Loucy (cell line): ENCODE results near the gene GTF2A2.
A peak's percentile ranks its signal among the peaks of the same experiment; 100 is the strongest.

Experiments used
- H2AFZ ChIP-seq: fragments of 200-600 bp; sonication (generic); 2 replicates; pipeline ENCODE4 v1.6.0; 2016; ENCODE audit warnings: antibody characterized with exemption, mild to moderate bottlenecking, low read length, moderate library complexity
- H3F3A ChIP-seq: fragments of 200-600 bp; 2 replicates; pipeline ENCODE4 v1.6.0; 2016; ENCODE audit warnings: antibody characterized with exemption, low read depth, mild to moderate bottlenecking
- H3K27me3 ChIP-seq: fragments of 200-600 bp; sonication (generic); 2 replicates; pipeline ENCODE4 v1.6.1; 2014; ENCODE audit warnings: low read length, mild to moderate bottlenecking; ENCODE audit not compliant: insufficient read depth, poor library complexity, severe bottlenecking
- H3K36me3 ChIP-seq: fragments of 200-600 bp; sonication (generic); 2 replicates; pipeline ENCODE4 v1.6.1; 2016; ENCODE audit warnings: low read length; ENCODE audit not compliant: insufficient read depth
- H3K4me1 ChIP-seq: fragments of 200-600 bp; sonication (generic); 2 replicates; pipeline ENCODE4 v1.5.1; 2014; ENCODE audit warnings: low read length, mild to moderate bottlenecking; ENCODE audit not compliant: insufficient read depth, poor library complexity, severe bottlenecking
- H3K4me2 ChIP-seq: fragments of 200-600 bp; sonication (generic); 2 replicates; pipeline ENCODE4 v1.6.0; 2014; ENCODE audit warnings: antibody characterized with exemption, low read length, low read depth, mild to moderate bottlenecking; ENCODE audit not compliant: poor library complexity, severe bottlenecking
- H3K4me3 ChIP-seq: fragments of 200-600 bp; sonication (generic); 2 replicates; pipeline ENCODE4 v1.5.1; 2014; ENCODE audit warnings: low read length, mild to moderate bottlenecking, mixed read lengths; ENCODE audit not compliant: poor library complexity, severe bottlenecking
- H3K79me2 ChIP-seq: fragments of 200-600 bp; sonication (generic); 2 replicates; pipeline ENCODE4 v1.6.1; 2014; ENCODE audit warnings: low read length; ENCODE audit not compliant: insufficient read depth
- H3K9ac ChIP-seq: fragments of 200-600 bp; sonication (generic); 2 replicates; pipeline ENCODE4 v1.6.0; 2014; ENCODE audit warnings: mild to moderate bottlenecking, low read depth, low read length, moderate library complexity; ENCODE audit not compliant: poor library complexity, severe bottlenecking
- H3K9me2 ChIP-seq: fragments of 200-600 bp; sonication (generic); replicated peaks from 2 replicates; pipeline ENCODE4 v1.6.1; 2016; ENCODE audit warnings: low read depth, low read length, mixed read lengths
- H3K9me3 ChIP-seq: fragments of 200-600 bp; sonication (generic); 2 replicates; pipeline ENCODE4 v1.6.1; 2014; ENCODE audit warnings: mild to moderate bottlenecking, antibody characterized with exemption, low read length, low read depth; ENCODE audit not compliant: insufficient read depth
- H4K20me1 ChIP-seq: fragments of 200-600 bp; sonication (generic); 2 replicates; pipeline ENCODE4 v1.6.0; 2014; ENCODE audit warnings: antibody characterized with exemption, low read length, mild to moderate bottlenecking; ENCODE audit not compliant: insufficient read depth, poor library complexity, severe bottlenecking
- EZH2phosphoT487 ChIP-seq: fragments of 200-600 bp; IDR thresholded peaks from 2 replicates; pipeline ENCODE4 v1.6.1; 2018; ENCODE audit warnings: antibody characterized with exemption, mild to moderate bottlenecking, moderate library complexity, borderline replicate concordance
- TF ChIP-seq, protein P1 (sequence below): fragments of 200-600 bp; sonication (generic); conservative IDR thresholded peaks from 2 replicates; pipeline ENCODE4 v1.5.1; 2014; ENCODE audit warnings: mild to moderate bottlenecking, antibody characterized with exemption, low read length

The GTF2A2 gene

DNA sequence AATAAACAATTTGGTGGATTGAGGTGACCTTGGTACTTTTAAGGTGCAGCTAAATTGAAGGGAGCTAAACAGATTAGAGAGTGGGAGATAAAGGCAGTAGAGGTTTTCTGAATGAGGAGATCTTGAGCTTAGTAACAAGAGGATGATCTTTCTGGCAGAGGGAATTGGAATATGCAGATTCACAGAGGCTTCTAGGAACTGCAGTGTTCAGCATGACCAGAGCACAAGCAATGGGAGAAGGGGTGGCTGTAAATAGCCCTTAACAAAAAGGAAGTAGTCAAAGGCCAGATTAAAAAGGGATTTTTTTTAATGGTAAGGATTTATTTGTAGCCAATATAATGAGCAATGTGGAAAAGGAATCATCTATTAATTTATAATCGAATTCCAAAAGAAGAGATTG, 37.5 kb upstream of the GTF2A2 start:
- no peak overlapping the region for H3K4me2 ChIP-seq

GRCh38 chr15:59691194-59691805, 34.0 kb upstream of the GTF2A2 start:
- Histone ChIP-seq H3F3A (no peaks in the 10 kb centered on the region), H3K9me3 (no peaks in the 10 kb centered on the region), H3K4me3 (no peak overlapping the region), H3K4me2 (peak overlapping the region; percentile 79), H3K9me2 (no peaks in the 10 kb centered on the region), H2AFZ (no peak overlapping the region), H3K4me1 (peaks cover 17% of the 10 kb centered on the region), H3K36me3 (no peaks in the 10 kb centered on the region), H4K20me1 (peaks cover 26% of the 10 kb centered on the region), H3K27me3 (no peaks in the 10 kb centered on the region), H3K79me2 (peaks cover 27% of the 10 kb centered on the region), H3K9ac (no peak overlapping the region)
- no peak for TF ChIP-seq EZH2phosphoT487
- TF ChIP-seq, protein P1, sequence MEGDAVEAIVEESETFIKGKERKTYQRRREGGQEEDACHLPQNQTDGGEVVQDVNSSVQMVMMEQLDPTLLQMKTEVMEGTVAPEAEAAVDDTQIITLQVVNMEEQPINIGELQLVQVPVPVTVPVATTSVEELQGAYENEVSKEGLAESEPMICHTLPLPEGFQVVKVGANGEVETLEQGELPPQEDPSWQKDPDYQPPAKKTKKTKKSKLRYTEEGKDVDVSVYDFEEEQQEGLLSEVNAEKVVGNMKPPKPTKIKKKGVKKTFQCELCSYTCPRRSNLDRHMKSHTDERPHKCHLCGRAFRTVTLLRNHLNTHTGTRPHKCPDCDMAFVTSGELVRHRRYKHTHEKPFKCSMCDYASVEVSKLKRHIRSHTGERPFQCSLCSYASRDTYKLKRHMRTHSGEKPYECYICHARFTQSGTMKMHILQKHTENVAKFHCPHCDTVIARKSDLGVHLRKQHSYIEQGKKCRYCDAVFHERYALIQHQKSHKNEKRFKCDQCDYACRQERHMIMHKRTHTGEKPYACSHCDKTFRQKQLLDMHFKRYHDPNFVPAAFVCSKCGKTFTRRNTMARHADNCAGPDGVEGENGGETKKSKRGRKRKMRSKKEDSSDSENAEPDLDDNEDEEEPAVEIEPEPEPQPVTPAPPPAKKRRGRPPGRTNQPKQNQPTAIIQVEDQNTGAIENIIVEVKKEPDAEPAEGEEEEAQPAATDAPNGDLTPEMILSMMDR = peak; percentile 72

More for the DNA sequence above, 37.5 kb upstream of the GTF2A2 start:
- no peak overlapping the region for H3K9ac ChIP-seq
- no peak for TF ChIP-seq EZH2phosphoT487
- TF ChIP-seq, protein P1 = no peak
- no peaks in the 10 kb centered on the region for H3K79me2 ChIP-seq
- no peaks in the 10 kb centered on the region for H4K20me1 ChIP-seq
- H3K36me3 ChIP-seq = no peaks in the 10 kb centered on the region
- H3K27me3 ChIP-seq = no peaks in the 10 kb centered on the region
- H2AFZ ChIP-seq = peak overlapping the region; percentile 12; the same call in 1 of the 2 replicates
- H3F3A ChIP-seq = no peaks in the 10 kb centered on the region
- H3K9me2 ChIP-seq = no peaks in the 10 kb centered on the region
- H3K9me3 ChIP-seq = no peaks in the 10 kb centered on the region
- no peak overlapping the region for H3K4me3 ChIP-seq
- H3K4me1 ChIP-seq = peaks cover 5% of the 10 kb centered on the region

GRCh38 chr15:59689626-59690236, 32.4 kb upstream of the GTF2A2 start:
- H3K9me2 ChIP-seq = no peaks in the 10 kb centered on the region
- H3F3A ChIP-seq = no peaks in the 10 kb centered on the region
- H3K4me2 ChIP-seq = peak overlapping the region; percentile 79
- no peaks in the 10 kb centered on the region for H3K36me3 ChIP-seq
- H2AFZ ChIP-seq = peak overlapping the region; percentile 99
- peak overlapping the region; percentile 84 for H3K9ac ChIP-seq
- peak overlapping the region; percentile 78 for H3K4me3 ChIP-seq
- H3K9me3 ChIP-seq = no peaks in the 10 kb centered on the region
- peaks cover 43% of the 10 kb centered on the region for H3K79me2 ChIP-seq
- peaks cover 42% of the 10 kb centered on the region for H4K20me1 ChIP-seq
- TF ChIP-seq, protein P1 = no peak
- TF ChIP-seq EZH2phosphoT487 = no peak
- no peaks in the 10 kb centered on the region for H3K27me3 ChIP-seq
- peaks cover 32% of the 10 kb centered on the region for H3K4me1 ChIP-seq
